AG09309 (cell line): Measurements from ENCODE around the gene ADTRP.

Experiments
- DNase-seq: peaks from one replicate; pipeline ENCODE4 v3.0.0-alpha.2; 2010; ENCODE audit warnings: low read depth
- H3K4me3 ChIP-seq: 2 replicates; pipeline ENCODE4 v1.5.1; 2011; ENCODE audit warnings: mild to moderate bottlenecking, low read depth, low read length, moderate library complexity; ENCODE audit not compliant: control insufficient read depth
- CTCF ChIP-seq: IDR thresholded peaks from 2 replicates; pipeline ENCODE4 v1.5.1; 2011; ENCODE audit warnings: mild to moderate bottlenecking, low read depth, low read length, inconsistent platforms; ENCODE audit not compliant: insufficient read depth, control insufficient read depth; ENCODE audit errors: missing control alignments

The ADTRP gene

GRCh38 chr6:11771473-11772048 lies 7.0 kb downstream of the ADTRP start:
- DNase-seq = no peak
- TF ChIP-seq CTCF = no peak
- no peak overlapping the region for H3K4me3 ChIP-seq

GRCh38 chr6:11770546-11771466 lies 7.8 kb downstream of the ADTRP start:
- no peak for TF ChIP-seq CTCF
- H3K4me3 ChIP-seq = peak overlapping the region; percentile 0; the same call in 1 of the 2 replicates

GRCh38 chr6:11769811-11770545 lies 8.6 kb downstream of the ADTRP start:
- no peak for DNase-seq
- no peak for TF ChIP-seq CTCF
- 0 out of 2 replicates have a peak overlapping the region, but pooled peaks have one; percentile 0 for H3K4me3 ChIP-seq

More at GRCh38 chr6:11770546-11771466, 7.8 kb downstream of the ADTRP start:
- DNase-seq = peak; percentile 99

GRCh38 chr6:11769244-11769643 lies 9.4 kb downstream of the ADTRP start:
- no peak overlapping the region for H3K4me3 ChIP-seq
- no peak for TF ChIP-seq CTCF
- no peak for DNase-seq

- no peak for TF ChIP-seq CTCF
- H3K4me3 ChIP-seq = no peak overlapping the region
- DNase-seq = no peak
Observed at GRCh38 chr6:11767978-11768756, 10.4 kb downstream of the ADTRP start.

GRCh38 chr6:11767458-11767857 lies 11.1 kb downstream of the ADTRP start:
- TF ChIP-seq CTCF = no peak
- H3K4me3 ChIP-seq = no peak overlapping the region
- DNase-seq = no peak
